Measurements from ENCODE around the gene FAM210B. TPM values are rescaled to one million over a fixed set of nuclear protein-coding genes. Genes with fewer than 3 reads are reported as not detected.

Gene FAM210B
- total and polyA plus RNA-seq, 10 of the 15 experiments (the other 5 are each of a cell fraction or from before 2014, with no cell fraction given): 0.13 to 1.4 (median 0.68) TPM

GRCh38 chr20:56395166-56395565 is 36.4 kb downstream of the FAM210B start:
- POLR2A ChIA-PET: interaction anchor here (0.7 kb wide), 1 partner anchor 58 kb away, joined by 3 read pairs; no protein-coding TSS in a partner anchor
- peaks cover 3% of the 10 kb centered on the region; the same call in 1 of the 2 replicates for H3K4me1 ChIP-seq (ENCODE audit: control insufficient read depth, insufficient read depth, low read length)
- no peak overlapping the region; the same call in 1 of the 2 replicates for H3K4me2 ChIP-seq (ENCODE audit: control insufficient read depth, insufficient read depth)
- RAD21 ChIA-PET (ENCODE audit: unreplicated experiment): interaction anchor here (0.5 to 1.0 kb wide), 4 partner anchors 17 to 1628 kb away, joined by 3 to 4 read pairs (median 4); partner anchors contain the start of gene CASS4
- ATAC-seq (no peak), FAIRE-seq (no peak), DNase-seq (ENCODE audit: low read depth, low spot score) (no peak)
- no peak overlapping the region for H3K27ac ChIP-seq (ENCODE audit: control insufficient read depth, insufficient read depth)
- no peaks in the 10 kb centered on the region for H4K20me1 ChIP-seq (ENCODE audit: control insufficient read depth, insufficient read depth)
- no peak overlapping the region for H3K9ac ChIP-seq (ENCODE audit: control insufficient read depth, insufficient read depth, low read length)
- H3K36me3 ChIP-seq (ENCODE audit: control insufficient read depth in 2 of 2, insufficient read depth in 2 of 2, low read length in 1 of 2): peaks cover 9 to 20% of the 10 kb centered on the region in 2 experiments
- no peak overlapping the region for H2AFZ ChIP-seq (ENCODE audit: control insufficient read depth, low read depth, low read length)
- intact Hi-C loops (cut with micrococcal nuclease; ENCODE audit: unreplicated experiment) (no loop called here), in situ Hi-C loops (cut with MboI) (no loop called here)
- BruUV-seq (replicated peaks): no TSS peak
- no peaks in the 10 kb centered on the region for H3K27me3 ChIP-seq (replicated peaks in 1 of 2; ENCODE audit: control insufficient read depth in 2 of 2, insufficient read depth in 2 of 2, low read length in 1 of 2)
- CTCF ChIA-PET: interaction anchor here (1.0 to 2.1 kb wide), 7 partner anchors 10 to 155 kb away, joined by 3 to 12 read pairs (median 4); partner anchors contain the start of gene CASS4
- H3K79me2 ChIP-seq (ENCODE audit: control insufficient read depth, insufficient read depth, low read length): peaks cover 46% of the 10 kb centered on the region
- no peaks in the 10 kb centered on the region for H3K9me3 ChIP-seq (replicated peaks; ENCODE audit: control insufficient read depth, insufficient read depth, low read length)
- WGBS (ENCODE audit: insufficient coverage, insufficient replicate concordance, low lambda C conversion rate, missing lambda C conversion rate): 88% methylated on average over 4 of the region's 4 CpGs
- H3K4me3 ChIP-seq: no peak overlapping the region
- SMC1A ChIA-PET (ENCODE audit: uncharacterized antibody, unreplicated experiment): interaction anchor here (0.8 to 3.8 kb wide), 8 partner anchors 9 to 155 kb away, joined by 3 to 14 read pairs (median 4); partner anchors contain the start of gene RTF2
- TF ChIP-seq MEF2B (IDR thresholded peaks at IDR 0.05; ENCODE audit: partially characterized antibody, poor library complexity, severe bottlenecking) (no peak), ZNF24 (IDR thresholded peaks at IDR 0.05) (no peak), STAT3 (IDR thresholded peaks at IDR 0.05; ENCODE audit: low read depth, low read length) (no peak), EGR1 (IDR thresholded peaks at IDR 0.05; ENCODE audit: borderline replicate concordance in 1 of 2, low read depth in 2 of 2, low read length in 2 of 2) (no peak), CBX5 (IDR thresholded peaks at IDR 0.05; ENCODE audit: low read depth) (no peak), NFXL1 (IDR thresholded peaks at IDR 0.05; ENCODE audit: borderline replicate concordance) (no peak), SUPT20H (IDR thresholded peaks at IDR 0.05; ENCODE audit: borderline replicate concordance, control insufficient read depth, low read depth, low read length) (no peak), MYC (IDR thresholded peaks at IDR 0.05; ENCODE audit: insufficient read depth, insufficient read length, insufficient replicate concordance, low read length, severe bottlenecking) (no peak), IRF3 (IDR thresholded peaks at IDR 0.05) (no peak), CREB1 (IDR thresholded peaks at IDR 0.05; ENCODE audit: low read depth) (no peak), SIN3A (IDR thresholded peaks at IDR 0.05; ENCODE audit: low read depth, low read length) (no peak), CHD2 (IDR thresholded peaks at IDR 0.05; ENCODE audit: borderline replicate concordance, low read depth, low read length) (no peak), ZSCAN29 (IDR thresholded peaks at IDR 0.05) (no peak), RB1 (IDR thresholded peaks at IDR 0.05; ENCODE audit: borderline replicate concordance) (no peak), ZBTB40 (IDR thresholded peaks at IDR 0.05; ENCODE audit: borderline replicate concordance) (no peak), TARDBP (IDR thresholded peaks at IDR 0.05; ENCODE audit: borderline replicate concordance) (no peak), BHLHE40 (IDR thresholded peaks at IDR 0.05; ENCODE audit: borderline replicate concordance in 1 of 2, low read depth in 2 of 2, low read length in 1 of 2) (no peak)
- TF ChIP-seq, protein P1, sequence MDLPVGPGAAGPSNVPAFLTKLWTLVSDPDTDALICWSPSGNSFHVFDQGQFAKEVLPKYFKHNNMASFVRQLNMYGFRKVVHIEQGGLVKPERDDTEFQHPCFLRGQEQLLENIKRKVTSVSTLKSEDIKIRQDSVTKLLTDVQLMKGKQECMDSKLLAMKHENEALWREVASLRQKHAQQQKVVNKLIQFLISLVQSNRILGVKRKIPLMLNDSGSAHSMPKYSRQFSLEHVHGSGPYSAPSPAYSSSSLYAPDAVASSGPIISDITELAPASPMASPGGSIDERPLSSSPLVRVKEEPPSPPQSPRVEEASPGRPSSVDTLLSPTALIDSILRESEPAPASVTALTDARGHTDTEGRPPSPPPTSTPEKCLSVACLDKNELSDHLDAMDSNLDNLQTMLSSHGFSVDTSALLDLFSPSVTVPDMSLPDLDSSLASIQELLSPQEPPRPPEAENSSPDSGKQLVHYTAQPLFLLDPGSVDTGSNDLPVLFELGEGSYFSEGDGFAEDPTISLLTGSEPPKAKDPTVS (IDR thresholded peaks at IDR 0.05; ENCODE audit: low read depth, low read length): no peak
